Right ventricle myocardium inferior (tissue), 1 donor: Measurements from ENCODE around the gene PITPNM3. TPM values are rescaled to one million over a fixed set of nuclear protein-coding genes. Genes with fewer than 3 reads are reported as not detected.

Source experiments
- ATAC-seq: fragments of 200-7000 bp; cut with Tn5 transposase; one replicate; pipeline ENCODE4 v1.9.1; 2020; ENCODE audit warnings: mild to moderate bottlenecking, moderate library complexity
- DNase-seq: peaks from one replicate; pipeline ENCODE4 v3.0.0; 2021; ENCODE audit errors: missing footprints
- intact Hi-C: fragments of 100-400 bp; cut with DNase I; formaldehyde crosslinking; loops from one replicate; pipeline ENCODE4 v1.11.0; 2022
- total RNA-seq: library from RNA; stranded (reverse); fragmentation: NEBNext Ultra II Directional; extraction: Animal tissue kit (Norgen Biotek cat#: 25700); gene quantifications from one replicate; pipeline ENCODE4 v1.2.1, GENCODE V29; 2021
- donor health status: DM: no; HTN: yes; CAD: no; lungs with severe emphysema.

PITPNM3 gene
- total RNA-seq, 1 donor from 2014 or later: 0.46 TPM

DNA sequence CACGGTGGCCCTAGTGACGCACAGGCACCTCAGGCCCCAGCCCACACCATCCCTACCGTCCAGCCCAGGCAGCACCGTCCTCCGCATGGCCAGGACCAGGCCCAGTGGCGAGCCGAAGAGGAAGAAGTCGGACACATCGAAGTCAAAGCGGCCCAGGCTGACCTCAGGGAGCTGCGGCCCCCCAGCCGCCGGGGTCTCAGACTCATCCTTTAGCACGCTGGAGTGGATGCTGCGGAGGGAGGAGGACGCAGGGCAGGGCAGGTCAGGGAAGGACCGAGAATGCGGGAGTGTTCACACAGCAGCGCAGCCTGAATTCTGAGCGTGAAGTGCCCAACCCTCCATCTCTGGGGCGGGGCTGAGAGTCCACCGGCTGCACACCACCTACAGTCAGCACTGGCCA, 82.0 kb downstream of the PITPNM3 start:
- no peak for DNase-seq
- intact Hi-C loops: loop anchor here (5.0 kb wide), 2 partner anchors 103 to 163 kb away; no protein-coding TSS in a partner anchor
- ATAC-seq: no peak

DNA sequence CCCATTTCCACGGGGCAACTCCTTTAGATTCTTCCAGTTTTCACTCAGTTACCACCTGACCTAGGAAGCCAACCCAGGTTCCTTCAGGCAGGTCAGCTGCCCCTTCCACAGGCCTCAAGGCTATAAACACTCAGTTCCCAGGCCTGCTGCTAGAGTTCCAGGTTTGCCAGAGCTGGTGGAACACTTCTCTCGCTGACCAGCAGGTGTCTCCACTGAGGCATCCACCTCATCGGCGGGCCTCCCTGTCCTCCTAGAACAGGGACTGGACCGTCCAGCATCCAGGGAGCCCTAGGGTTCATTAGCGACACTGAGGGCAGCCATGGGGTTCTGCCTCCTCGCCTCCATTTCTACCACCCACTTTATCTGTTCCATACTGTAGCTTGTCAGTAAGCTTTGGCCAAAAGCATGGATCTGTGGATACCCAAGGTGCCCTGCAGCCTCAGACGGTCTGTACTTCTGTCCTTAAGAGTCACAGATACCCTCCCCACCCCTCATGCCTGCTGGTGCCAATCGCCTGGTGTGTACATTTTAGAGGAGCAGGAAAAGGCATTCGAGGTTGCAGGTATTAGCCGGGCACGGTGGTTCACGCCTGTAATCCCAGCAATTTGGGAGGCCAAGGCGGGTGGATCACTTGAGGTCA, 83.1 kb downstream of the PITPNM3 start:
- intact Hi-C loops: loop anchor here (5.0 kb wide), 2 partner anchors 104 to 164 kb away; no protein-coding TSS in a partner anchor
- DNase-seq (peak; percentile 79), ATAC-seq (peak; percentile 54)

DNA sequence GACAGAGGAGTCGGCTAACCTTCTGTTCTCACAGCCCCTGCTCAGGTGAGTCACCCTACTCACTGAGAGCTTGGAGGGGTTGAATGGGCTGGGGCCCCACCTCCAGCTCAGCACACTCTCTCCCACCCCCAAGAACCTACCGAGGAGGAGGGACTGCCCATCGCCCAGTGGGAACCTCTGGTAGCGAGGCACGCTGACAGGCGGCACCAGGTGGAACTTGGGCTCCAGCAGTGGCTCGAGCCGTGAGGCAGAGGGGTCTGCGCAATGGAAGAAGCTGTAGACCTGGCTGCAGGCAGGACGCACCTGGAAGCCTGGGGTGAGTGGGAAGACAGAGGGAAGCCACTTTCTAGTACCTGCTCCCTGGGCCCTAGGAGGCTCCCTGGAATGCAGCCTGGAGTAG, 83.8 kb downstream of the PITPNM3 start:
- intact Hi-C loops: loop anchor here (5.0 kb wide), 2 partner anchors 105 to 165 kb away; no protein-coding TSS in a partner anchor
- no peak for ATAC-seq
- DNase-seq: no peak

DNA sequence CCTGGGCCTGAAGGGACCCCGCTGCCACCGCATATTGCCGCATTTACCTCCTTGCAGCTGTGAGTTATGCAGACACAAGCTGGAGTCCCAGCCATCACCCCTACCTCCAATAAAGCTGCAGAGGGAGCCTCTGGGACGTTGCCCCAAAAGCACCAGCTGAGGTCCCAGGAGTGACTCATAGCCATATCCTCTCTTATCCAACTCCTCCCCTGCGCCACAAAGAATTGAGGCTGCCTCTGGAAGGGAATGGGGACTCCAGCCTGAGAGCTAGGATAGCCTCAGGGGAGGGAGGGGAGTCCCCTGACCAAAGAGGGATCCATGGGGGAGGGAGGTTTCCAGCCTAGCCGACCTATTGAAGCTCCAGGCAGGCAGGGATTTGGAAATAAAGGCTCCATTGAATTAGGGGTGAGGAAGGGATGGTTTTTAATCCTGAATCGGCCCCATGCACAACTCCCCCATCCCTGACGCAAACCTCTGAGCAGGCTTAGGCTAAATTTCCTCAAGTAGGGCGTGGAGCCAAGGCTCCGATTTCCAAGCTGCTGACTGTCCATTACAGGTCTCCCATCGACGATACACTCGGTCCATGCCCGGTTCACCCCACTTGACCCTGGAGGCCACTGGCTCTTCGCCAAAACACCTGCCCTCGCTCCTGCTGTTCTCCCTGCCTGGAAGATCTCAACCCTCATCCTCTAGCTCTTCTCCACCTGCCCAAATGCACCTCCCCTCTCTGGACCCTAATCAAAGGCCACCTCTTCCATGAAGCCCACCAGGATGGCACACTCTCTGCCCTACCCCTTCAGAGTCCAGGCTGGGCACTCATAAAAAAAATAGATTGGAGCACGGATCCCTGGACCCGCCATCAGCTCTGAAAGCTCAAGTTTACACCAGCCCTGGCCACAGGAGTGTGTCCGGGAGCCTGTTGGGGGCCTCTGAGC, 84.6 kb downstream of the PITPNM3 start:
- intact Hi-C loops: loop anchor here (5.0 kb wide), 2 partner anchors 106 to 166 kb away; no protein-coding TSS in a partner anchor
- no peak for DNase-seq
- ATAC-seq: no peak

DNA sequence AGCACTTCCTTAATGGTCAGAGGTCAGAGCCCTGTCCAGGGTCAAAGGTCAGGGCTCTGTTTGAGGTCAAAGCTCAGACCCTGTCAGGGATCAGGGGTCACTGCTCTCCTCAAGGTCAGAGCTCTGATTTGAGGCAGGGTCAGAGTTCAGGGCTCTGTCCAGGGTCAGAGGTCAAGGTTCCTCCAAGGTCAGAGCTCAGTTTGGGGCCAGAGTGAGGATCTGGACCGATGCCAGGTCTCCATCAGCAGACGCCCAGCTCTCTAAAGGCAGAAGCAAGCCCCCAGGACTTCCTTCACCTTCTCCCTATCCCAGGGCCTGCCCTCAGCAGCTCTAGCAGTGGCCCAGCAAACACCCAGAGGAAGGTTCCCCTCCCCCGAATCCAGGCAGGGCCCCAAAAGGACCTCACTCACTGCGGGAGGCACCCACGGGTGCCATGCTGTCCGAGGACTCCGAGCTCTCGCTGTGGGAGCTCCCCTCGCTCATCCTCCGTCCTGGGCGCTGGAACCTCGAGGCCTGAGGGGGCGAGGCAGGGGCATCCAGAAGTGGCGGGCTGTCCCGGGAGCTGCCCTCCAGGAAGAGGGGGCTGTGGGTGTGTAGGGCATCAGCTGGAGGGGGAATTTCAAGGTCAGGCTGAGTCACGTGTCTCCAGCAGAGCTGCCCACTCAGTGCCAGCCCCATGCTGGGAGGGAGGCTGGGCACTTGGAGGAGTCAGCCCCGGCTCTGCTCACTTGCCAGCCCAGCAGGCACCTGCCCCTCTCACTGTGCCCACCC, 85.4 kb downstream of the PITPNM3 start:
- ATAC-seq: no peak
- no peak for DNase-seq

DNA sequence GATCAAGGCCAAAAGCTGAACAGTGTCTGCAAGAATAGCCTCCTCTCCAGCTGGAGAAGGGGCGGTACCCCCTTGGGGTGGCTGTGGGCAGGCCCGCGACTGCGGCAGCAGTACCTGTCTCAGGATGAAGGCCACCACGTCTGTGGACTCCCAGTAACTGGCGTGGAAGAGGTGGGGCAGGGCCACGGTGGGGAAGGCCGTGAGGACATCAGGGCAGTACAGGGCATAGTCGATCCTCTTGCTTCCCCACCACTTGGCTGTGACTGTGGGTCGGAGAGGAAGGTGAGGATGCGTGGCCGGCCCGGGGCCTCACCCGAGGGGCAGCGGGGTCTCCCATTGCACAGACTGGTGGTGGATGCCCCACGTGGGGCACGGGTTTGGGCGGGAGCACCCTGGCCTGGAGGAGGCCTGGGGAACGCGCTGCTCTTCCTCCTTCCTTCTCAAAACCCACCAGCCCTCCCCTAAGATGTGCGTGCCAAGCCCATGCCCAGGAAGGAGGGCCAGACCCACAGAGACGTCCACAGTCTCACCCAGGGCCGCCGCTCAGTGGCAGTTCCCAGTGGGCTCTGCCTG, 86.1 kb downstream of the PITPNM3 start:
- no peak for ATAC-seq
- intact Hi-C loops: loop anchor here (5.0 kb wide), 2 partner anchors 107 to 167 kb away; no protein-coding TSS in a partner anchor
- no peak for DNase-seq

More for the DNA sequence above, 85.4 kb downstream of the PITPNM3 start:
- intact Hi-C loops: loop anchor here (5.0 kb wide), 2 partner anchors 106 to 166 kb away; no protein-coding TSS in a partner anchor

DNA sequence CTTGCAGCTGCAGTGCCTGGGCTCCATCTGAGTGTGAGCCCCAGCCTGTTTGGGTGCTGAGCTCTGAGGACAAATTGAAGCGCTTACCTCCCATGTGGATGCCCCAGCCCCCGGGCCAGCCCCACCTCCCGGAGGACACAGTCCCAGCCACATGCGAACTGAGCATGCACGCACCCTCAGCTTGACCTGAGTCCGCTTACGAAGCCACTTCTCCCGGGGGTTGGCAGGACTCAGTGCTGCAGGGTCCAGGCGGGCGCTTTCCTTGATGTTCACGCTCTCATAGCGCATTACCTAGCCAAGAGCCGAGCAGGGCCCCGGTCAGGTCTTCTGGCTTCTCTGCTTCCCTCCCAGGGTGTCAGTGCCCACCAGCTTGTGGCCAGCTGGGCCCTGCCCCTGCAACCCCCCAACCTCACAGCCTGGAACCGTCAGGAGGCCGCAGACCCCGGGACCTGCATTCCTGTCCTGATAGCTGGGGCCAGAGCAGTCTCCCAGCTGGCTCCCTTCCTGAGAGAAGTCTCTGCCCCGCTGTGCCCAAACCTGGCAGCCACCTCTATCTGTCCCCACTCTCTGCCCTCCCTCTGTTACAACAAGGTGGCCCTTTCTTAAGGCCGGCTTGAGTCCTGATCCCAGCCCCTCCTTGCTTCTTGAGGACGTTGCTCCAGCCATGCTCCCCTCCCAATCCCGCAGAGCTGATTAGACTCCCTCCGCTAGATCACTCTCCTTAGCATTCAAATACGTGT, 88.1 kb downstream of the PITPNM3 start:
- intact Hi-C loops: no loop called here
- ATAC-seq: no peak
- no peak for DNase-seq

DNA sequence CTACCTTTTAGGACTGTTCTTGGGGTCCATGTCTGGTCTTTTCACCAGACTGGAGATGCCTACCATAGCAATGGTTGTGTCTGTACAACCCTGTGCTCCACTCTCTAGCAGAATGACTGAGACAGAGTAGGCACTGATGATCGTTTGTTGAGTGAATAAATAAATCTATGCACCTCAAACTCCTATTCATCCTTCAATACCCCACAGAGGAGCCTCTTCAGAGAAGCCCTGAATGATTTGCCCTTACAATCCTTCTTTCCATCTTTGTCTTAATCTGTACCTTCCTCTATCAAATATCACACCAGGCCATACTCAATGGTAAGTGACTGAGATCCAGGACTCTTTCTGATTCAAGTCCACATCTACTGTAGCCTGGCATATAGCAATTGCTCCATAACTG, 88.8 kb downstream of the PITPNM3 start:
- no peak for DNase-seq
- intact Hi-C loops: no loop called here
- no peak for ATAC-seq

DNA sequence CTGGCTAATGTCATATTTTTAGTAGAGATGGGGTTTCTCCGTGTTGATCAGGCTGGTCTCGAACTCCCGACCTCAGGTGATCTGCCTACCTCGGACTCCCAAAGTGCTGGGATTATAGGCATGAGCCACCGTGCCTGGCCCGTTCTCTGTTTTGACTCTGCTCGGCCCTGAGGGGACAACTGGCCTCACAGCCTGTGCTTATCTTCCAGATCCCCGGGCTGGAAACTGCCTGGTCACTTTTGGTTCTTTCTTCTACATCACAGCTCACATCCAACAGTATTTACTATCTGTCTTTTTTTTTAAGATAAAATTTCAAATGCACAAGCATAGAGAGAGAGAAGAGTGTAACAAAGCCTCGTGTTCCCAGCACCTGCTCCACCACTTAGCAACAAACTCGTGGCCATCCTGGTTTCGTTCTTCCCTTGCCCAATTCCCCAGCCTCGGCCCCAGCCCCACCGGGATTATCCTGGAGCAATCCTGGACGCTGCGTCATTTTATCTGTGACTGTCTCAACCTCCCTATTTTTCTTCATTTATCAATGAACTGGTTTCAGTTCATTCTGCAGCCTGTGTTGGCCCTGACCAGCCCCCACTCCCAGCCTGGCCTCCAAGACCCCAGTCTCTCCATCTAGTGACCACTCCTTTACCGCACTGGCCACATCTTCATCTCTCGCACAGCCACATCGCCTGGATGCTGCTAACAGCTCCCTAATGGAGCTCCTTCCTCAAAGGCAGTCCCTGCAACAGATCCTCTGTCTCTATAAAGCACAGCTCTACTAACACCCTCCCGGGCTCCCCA, 91.0 kb downstream of the PITPNM3 start:
- DNase-seq: no peak
- no peak for ATAC-seq
- intact Hi-C loops: no loop called here

DNA sequence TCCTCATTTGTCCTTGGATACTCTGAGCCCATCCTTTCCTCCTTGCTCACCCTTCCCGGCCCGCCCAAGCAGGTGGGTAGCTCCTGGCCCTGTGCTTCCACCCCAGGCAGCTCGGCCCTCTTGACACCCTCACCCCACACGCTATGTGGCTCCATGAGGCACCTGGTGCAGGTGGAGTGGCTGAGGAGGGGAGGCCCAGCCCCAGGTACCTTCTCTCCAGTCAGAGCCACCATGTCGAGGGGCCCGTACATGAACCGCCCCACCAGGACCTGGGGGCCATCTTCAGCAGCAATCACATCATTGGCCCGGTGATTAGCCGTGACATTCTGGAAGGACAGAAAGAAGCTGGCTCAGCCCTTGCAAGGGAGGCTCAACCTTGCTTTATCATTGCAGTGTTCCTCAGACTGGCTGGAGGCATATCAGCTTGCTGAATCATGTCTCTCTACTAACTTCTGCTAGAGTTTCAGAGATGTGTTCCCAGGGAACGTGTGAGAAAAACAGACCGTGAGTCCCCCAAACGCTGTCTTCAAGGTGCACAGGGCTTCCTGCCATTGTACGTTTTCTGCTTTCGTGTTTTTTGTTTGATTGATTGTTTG, 91.8 kb downstream of the PITPNM3 start:
- intact Hi-C loops: no loop called here
- ATAC-seq (no peak), DNase-seq (no peak)

DNA sequence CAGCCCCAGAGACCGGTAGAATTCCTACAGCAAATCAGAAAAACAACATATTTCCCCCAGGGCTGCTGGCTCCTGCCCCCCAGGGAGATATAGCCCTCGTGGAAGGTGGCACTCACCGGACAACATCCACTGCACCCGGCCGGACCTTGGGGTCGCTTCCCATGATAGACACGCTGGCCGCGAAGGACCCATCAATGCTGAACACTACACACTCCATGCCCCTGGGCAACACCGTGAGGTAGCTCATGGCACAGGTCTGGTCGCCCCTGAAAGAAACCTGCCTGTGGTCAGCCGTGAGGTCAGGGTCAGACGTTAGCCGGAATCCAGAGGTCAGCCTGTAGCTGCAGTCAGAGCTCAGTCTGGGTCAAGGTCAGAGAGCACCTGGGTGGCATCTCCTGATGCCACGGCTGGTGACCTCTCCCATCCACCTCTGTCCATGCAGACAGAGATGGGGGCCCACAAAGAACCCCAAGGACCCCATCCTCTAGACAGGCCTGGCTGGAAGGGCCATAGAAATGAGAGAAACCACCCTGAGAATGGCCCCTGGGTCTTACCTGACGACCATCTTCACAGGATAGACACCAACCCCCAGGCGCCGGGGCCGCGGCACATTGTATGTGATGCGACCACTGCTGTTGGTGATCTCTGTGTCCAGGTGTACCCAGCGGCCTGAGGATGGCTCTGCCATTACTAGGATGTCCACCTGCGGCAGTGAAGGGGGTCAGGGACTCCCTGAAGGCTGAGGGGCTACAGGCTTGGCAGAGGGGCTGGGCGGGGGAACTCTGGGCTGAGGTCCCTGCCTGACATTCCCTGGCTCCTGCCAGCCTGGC, 92.5 kb downstream of the PITPNM3 start:
- DNase-seq: no peak
- intact Hi-C loops: no loop called here

DNA sequence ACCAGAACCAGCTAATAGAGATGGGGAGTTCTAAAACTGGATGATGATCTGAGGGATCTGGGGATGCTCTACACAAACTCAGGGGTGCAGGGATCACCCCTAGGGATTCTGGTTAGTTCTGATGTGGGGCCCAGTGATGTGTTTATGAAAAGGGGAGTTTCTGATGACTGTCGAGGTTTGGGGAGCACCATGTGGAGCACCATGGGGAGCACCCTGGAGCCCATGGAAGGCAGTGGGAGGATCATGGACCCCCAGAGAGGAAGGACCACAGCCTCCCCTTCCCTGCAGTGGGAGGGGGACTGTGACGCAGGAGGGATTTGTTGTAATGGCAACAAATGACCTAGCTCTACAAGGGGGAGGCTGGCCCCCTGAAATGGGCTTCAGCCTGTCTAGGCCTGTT, 93.7 kb downstream of the PITPNM3 start:
- ATAC-seq: no peak
- peak; percentile 3 for DNase-seq
- intact Hi-C loops: no loop called here

More for the DNA sequence above, 92.5 kb downstream of the PITPNM3 start:
- no peak for ATAC-seq

DNA sequence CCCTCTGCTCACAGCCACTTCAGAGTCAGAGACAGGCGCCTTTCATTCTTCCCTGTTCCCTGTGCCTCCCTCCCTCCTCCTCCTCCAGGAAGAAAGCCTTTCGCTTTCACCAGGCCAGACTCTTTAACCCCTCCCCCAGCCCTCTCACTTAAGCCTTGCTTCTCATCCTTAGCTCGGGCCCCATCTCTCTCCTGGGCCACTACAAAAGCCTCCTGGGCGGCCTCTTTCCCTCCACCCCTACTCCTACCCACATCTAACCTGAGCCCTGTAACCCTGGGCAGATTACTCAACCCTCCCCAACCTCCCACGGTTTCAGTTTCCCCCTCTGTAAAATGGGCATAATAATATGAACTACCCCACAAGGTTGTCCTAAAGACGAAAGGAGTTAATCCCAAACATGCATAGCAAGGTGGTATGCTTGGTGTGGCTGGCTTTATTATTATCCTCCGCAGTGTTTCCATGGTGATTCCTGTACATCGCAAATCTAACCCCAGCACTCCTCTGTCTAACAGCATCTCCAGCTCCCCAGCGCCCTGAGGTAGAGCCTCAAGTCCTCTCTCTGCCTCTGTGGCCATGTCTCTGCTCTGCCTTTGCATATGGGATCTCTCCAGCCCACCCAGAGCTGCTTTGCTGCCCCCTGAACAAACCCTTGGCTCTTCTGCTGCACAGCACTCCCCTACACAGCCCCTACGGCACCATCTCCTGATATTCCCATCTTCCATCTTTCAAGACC, 94.4 kb downstream of the PITPNM3 start:
- intact Hi-C loops: no loop called here
- ATAC-seq (no peak), DNase-seq (peak; percentile 62)

DNA sequence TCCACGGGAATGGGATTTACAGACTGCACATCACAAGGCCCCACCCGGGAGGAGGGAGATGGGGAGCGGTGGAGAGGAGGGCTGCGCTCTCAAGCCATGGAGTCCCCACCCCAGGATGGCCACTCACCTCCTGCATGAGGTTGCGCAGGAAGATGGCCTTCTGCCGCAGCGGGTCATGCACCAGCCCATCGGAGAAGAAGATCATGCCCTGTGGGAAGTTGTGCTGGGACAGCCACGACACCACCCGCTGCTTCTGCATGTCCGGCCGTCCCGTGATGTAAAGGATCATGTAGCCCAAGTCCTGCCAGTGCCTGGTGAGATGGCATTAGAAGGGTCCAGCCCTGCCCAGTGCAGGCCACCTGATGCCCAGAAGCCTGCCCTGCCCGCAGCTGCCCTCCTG, 95.1 kb downstream of the PITPNM3 start:
- intact Hi-C loops: no loop called here
- ATAC-seq (no peak), DNase-seq (peak; percentile 34)

DNA sequence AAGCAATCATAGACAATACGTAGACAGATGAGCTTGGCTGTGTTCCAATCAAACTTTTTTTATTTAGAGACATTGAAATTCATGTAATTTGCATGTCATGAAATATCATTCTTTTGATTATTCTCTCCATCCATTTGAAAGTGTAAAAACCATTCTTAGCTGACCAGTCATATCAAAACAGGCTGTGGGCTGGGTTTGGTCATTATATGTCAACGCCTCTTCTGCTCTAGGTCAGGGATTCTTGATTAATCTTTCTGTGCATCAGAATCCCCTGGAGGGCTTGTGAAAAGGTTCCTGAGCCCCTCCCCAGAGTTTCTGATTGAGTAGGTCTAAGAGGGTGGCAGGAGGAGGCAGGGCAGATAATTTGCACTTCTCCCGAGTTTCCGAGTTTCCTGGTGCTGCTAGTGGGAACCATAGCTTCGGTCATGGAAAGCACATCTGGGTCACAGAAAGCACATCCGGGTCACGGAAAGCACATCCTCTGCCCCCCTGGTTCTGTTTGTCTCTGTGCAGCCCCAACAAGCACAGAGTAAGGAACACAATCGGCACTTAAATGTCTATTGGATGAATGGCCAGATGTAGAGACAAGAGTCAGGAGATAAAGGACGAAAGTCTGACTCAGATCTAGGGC, 95.7 kb downstream of the PITPNM3 start:
- intact Hi-C loops: no loop called here
- DNase-seq: no peak
- no peak for ATAC-seq
